Stimulated activated CD4-positive, alpha-beta T cell treated with anti-CD3 and anti-CD28 coated beads, TNF-alpha, amount 100 ng/mL, for 4 hours (primary cell): ENCODE results near the gene PACS1.
"Not testable (repeated sequence)": the region's sequence is repeated elsewhere in the genome, so short reads cannot be mapped to it uniquely, and the experiment has no call there.

ENCODE experiments used
- DNase-seq, 3 experiments: peaks; one replicate each; pipeline ENCODE4 v3.0.0-alpha.2; 2020; ENCODE audit warnings: low read depth in 3 of 3

PACS1 gene

GRCh38 chr11:66275984-66276612 is 206.0 kb downstream of the PACS1 start:
- no peak for DNase-seq

GRCh38 chr11:66276619-66277018 is 206.5 kb downstream of the PACS1 start:
- not testable (repeated sequence) for DNase-seq

GRCh38 chr11:66277064-66277463 is 207.0 kb downstream of the PACS1 start:
- not testable (repeated sequence) for DNase-seq

GRCh38 chr11:66277471-66278362 is 207.6 kb downstream of the PACS1 start, which contains the start of gene CNIH2:
CNIH2 (plus strand) TSS chr11:66278175; CDS start chr11:66278457, 282 bp downstream.
- DNase-seq = no peak

GRCh38 chr11:66278363-66279091 is 208.5 kb downstream of the PACS1 start:
- DNase-seq = no peak

- DNase-seq = no peak
These were observed 209.1 kb downstream of the PACS1 start for GRCh38 chr11:66279092-66279734.

GRCh38 chr11:66280428-66280827 is 210.4 kb downstream of the PACS1 start:
- DNase-seq = no peak

GRCh38 chr11:66281001-66281400 is 210.9 kb downstream of the PACS1 start:
- no peak for DNase-seq

GRCh38 chr11:66281776-66282467 is 211.8 kb downstream of the PACS1 start:
- no peak for DNase-seq

GRCh38 chr11:66282468-66283455 is 212.7 kb downstream of the PACS1 start:
- peak; percentile 91 to 99 (median 98) for DNase-seq

- DNase-seq = no peak
These were observed 213.5 kb downstream of the PACS1 start for GRCh38 chr11:66283461-66284105.

GRCh38 chr11:66284526-66285078 is 214.5 kb downstream of the PACS1 start:
- no peak for DNase-seq

- DNase-seq = no peak
These were observed 215.3 kb downstream of the PACS1 start for GRCh38 chr11:66285250-66285947.

- DNase-seq = no peak
These were observed 216.6 kb downstream of the PACS1 start for GRCh38 chr11:66286699-66287098.

- DNase-seq = no peak
These were observed 217.3 kb downstream of the PACS1 start for GRCh38 chr11:66287211-66287888.

- DNase-seq = no peak
These were observed 218.0 kb downstream of the PACS1 start for GRCh38 chr11:66287889-66288670.
